ENCODE measurements around the gene RASA3.
"Not testable (repeated sequence)": the region's sequence is repeated elsewhere in the genome, so short reads cannot be mapped to it uniquely, and the experiment has no call there.

Gene RASA3

DNA sequence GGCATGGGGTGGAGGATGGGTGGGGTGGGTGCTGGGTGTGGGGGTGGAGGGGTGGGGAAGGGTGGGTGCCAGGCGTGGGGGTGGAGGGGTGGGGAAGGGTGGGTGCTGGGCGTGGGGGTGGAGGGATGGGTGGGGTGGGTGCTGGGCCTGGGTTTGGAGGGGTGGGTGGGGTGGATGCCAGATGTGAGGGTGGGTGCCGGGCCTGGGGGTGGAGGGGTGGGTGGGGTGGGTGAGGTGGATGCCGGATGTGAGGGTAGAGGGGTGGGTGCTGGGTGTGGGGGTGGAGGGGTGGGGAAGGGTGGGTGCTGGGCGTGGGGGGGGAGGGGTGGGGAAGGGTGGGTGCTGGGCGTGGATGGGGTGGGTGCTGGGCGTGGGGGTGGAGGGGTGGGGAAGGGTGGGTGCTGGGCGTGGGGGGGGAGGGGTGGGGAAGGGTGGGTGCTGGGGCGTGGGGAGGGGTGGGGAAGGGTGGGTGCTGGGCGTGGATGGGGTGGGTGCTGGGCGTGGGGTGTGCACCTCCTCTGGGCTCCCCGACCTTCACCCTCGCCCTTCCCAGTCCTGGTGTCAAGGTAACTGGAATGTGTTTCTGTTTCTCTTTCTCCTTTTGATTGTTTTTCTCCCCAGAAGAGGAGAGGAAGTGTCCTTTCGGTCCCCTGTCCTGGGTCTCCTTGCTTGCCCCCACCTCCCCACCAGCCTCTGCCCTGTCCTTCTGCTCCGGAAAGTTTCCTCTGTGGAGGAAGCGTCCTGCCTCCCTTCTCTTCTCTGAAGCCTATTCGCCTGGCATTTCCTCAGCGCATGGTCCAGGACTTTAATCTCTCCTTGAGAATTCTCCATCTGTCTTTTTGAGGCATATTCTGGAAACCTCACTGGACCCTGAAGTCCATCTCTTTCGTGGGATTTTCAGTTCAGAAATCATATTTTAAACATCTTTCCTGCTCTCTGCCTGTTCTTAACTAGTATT, 23.8 kb upstream of the RASA3 start:
- no peak for DNase-seq (ENCODE audit: low spot score)

DNA sequence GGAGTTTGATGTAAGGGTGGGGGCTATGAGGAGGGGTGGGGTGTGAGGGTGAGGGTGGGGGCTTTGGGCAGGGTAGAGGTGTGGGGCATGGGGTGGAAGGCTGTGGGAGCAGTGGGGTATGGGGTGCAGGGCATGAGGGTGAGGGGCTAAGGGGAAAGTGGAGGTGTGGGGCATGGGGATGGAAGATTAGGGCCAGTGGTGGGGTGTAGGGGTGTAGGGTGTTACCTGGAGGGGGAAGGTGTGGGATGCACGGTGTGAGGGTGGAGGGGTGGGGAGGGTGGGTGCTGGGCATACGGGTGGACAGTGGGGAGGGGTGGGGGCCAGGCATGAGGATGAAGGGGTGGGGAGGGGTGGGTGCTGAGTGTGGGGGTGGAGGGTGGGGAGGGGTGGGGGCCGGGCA, 22.9 kb upstream of the RASA3 start:
- DNase-seq (ENCODE audit: low spot score), result no peak

DNA sequence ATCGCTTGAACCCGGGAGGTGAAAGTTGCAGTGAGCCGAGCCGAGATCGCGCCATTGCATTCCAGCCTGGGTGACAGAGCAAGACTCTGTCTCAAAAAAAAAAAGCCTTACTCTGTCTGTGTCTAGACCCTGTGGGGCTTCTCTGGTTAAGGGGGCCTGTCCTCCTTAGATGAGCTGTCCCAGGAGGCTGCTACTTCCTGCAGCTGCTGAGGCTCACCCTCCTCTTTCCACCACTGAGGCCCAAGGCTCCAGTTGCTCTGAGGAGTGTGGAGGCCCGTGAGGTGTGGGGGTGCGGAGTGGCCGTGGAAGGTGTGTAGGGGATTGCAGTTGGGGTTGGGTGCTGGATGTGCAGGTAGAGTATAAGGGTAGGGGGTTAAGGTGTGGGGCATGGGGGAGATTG, 22.1 kb upstream of the RASA3 start:
- DNase-seq (ENCODE audit: low spot score), result no peak

DNA sequence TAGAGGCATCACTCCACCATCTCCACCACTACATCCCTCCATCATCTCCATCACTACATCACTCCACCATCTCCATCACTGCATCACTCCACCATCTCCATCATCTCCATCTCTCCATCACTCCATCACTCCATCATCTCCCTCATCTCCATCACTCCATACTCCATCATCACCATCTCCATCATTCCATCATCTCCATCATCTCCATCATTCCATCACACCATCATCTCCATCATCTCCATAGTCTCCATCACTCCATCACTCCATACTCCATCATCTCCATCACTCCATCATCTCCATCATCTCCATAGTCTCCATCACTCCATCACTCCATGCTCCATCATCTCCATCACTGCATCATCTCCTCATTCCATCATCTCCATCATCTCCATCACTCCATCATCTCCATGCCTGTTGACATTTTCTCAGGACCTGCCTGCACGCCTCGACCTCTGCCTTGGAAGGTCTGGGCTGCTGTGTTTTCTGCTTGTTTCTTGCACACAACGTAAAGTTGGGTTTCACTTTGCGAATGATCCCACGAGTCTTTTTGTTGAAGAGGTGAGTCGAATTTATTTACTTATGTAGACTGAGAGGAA, 21.2 kb upstream of the RASA3 start:
- DNase-seq (ENCODE audit: low spot score), result no peak

DNA sequence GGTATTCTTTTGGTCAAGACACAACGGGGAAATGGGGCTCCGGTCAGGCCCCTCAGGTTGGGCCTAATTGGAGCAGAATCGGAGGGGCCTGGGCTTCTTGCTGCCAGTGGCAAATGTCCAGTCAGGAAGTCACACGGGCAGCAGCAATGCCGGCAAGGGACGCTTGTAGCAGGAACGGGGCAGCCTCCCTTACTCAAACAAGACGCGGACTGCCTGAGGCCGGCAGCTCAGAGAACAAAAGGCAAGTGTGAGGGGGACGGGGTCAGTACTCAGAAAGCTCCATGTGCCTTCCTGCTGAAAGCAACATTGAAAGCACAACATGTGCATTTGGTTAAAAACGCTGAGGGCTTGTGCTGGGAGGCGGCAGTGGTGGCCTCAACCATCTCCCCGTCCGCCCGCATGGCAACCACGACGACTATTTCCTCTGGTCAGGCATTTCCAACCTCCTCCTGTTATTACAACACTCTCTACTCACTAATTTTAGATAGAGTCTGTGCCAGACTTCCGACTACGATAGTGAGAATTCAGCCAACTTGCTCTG, 20.5 kb upstream of the RASA3 start:
- no peak for DNase-seq (ENCODE audit: low spot score)

DNA sequence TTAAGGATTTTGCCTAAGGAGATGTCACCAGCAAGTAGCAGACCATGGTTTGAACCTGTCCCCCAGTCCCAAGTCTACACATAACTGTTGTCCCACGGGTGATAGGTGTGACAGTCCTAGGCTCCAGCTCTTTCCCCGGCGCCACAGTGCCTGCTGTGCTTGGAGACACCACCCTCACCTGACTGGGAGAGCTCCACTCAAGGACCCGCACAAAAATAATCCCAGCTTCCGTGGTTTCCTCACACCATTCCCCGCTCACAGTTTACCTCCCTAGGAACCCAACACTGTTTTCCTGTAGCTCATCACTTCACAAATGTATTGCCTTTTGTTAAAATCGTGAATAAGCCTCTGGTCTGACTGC, 19.8 kb upstream of the RASA3 start:
- no peak for DNase-seq (ENCODE audit: low spot score)

DNA sequence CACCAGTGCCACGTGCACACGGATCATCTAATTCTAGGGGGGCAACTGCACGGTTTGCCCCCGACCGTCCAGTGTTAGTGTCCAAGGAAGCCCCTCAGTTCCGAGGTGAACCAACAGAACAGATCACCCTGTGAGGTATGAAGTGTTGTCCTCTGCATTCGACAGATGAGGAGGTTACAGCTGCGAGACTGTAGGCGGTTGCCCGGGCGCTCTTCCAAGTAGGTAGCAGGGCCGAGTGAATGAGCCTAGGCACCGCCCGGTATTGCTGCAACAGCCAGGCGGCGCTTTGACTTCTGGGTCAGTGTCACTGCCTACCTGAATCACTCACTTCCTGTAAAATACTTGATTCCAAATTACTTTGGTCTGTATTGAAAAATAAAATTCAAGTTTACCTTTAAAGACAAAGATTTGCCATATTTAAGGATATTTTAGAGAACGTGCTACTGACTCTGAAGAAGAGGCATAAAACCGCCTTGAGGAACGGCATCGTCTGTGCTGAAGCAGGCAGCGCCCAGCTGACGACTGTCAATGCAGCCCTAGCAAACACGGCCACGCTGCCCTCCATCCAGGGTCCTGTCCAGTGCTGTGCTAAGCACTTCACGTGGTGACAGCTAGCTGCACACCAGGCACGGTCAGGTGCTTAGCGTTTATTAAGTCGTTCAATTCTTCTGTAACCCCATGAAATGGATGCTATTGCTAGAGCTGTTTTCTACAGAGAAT, 19.3 kb upstream of the RASA3 start:
- DNase-seq (ENCODE audit: low spot score), result peak; percentile 68

DNA sequence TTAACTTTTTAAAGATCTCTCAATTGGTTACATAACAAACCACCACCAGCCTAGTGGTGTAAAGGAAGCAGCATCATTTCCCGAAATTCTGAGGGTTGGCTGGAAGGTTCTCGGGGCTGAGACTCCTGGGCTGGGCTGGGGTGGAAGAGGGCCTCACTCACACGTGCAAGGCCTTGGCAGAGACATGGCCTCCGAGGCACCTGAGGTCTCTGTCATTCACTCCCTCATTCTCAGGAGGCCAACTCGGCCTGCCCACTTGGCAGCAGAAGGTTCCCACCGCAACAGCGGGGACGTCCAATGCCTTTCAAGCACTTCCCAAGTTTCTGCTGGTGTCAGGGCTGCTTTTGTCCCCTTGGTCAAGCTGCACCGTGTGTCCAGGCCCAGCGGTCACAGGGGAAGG, 18.6 kb upstream of the RASA3 start:
- DNase-seq (ENCODE audit: low spot score), result no peak

DNA sequence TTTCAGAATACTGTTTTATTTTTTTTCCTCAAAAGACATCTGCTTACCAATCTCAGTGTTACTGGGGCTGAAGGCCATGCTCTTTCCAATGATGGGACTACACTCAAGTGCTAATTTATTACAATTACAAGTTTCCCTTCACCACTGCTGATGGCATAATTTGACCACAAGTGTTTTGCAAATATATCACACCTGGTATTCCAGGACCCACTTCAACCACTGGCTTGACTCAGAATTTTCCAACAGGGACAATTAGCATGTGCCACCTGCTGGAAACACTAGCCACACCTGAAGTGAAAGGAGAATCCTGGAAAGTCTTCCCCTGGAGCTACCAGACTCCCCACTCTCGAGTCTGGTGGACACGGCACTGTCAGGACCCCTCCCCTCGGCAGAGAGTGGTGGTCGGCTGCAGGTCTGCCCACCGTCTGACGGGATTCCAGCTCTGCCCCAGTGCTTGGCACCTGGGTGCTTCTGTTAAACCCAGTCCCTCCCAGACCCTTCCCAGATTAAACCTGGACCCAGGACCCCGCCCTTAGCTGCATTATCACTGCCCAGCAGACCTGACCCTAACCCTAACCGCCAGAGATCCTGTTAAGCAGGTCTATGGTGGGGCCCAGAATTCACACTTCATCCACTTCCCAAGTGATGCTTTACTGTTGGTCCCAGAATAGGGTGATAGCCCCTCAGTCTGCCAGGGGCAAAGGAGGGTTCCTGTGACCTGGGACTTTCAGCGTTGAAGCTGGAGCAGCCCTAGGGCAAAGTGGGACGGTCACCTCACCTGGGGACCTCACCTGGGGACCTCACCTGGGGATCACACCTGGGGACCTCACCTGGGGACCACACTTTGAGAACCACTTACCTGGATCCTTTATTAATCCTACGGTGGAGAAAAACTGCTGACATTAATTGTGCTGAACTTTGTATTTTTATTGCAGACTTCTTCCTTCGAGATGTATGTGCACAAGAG, 17.6 kb upstream of the RASA3 start:
- DNase-seq (ENCODE audit: low spot score), result no peak

DNA sequence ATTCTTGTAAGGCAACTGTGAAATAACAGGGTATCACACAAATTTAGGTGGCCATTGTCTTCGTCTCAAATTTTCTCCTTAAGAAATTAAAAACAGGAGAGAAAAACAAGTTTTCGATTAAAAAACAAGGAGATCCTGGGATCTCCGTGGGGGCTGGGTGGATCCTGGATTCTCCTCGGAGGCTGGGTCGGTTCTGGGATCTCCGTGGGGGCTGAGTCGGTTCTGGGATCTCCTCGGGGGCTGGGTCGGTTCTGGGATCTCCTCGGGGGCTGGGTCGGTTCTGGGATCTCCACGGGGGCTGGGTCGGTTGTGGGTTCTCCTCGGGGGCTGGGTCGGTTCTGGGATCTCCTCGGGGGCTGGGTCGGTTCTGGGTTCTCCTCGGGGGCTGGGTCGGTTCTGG, 16.5 kb upstream of the RASA3 start:
- not testable (repeated sequence) for DNase-seq (ENCODE audit: low spot score)

DNA sequence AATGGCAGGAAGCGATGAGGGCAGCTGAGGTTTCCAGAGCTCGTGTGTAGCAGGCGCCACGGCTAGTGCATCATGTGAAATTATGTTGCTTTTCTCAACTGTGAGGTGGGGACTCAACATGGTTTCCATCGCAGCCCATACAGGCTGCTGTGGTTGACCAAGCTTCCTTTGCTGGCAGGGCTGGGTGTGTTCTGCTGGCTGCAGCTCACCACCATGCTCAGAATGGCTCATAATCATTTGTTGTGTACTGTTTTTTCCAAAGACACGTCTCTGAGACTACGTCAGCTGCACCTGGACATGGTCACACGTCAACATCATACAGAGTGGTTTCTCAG, 16.1 kb upstream of the RASA3 start:
- no peak for DNase-seq (ENCODE audit: low spot score)

DNA sequence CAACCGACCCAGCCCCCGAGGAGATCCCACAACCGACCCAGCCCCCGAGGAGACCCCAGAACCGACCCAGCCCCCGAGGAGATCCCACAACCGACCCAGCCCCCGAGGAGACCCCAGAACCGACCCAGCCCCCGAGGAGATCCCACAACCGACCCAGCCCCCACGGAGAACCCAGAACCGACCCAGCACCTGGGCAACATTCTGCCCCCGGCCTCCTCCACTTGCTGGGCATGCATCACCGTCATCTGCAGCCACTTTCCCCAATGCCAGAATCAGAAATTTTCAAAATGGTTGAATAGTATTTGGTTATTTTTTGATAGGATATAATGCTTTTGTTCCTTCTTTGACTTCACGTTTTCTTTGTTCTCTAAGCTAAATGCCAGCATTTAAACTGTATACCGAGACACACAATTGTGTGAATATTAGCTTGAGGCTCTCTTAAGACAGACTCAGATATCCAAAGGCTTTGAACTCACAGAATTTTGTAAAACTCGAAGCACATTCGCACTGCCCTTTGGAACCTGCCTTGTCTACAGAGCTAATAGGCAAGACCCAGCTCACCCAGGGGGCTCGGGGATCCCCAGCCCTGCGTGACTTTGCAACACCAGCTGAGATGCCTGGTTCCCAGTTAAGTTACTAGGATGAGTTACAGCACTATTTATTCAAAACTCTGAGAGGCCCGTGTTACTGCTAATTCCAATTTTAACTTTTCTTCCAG, 15.5 kb upstream of the RASA3 start:
- no peak for DNase-seq (ENCODE audit: low spot score)

DNA sequence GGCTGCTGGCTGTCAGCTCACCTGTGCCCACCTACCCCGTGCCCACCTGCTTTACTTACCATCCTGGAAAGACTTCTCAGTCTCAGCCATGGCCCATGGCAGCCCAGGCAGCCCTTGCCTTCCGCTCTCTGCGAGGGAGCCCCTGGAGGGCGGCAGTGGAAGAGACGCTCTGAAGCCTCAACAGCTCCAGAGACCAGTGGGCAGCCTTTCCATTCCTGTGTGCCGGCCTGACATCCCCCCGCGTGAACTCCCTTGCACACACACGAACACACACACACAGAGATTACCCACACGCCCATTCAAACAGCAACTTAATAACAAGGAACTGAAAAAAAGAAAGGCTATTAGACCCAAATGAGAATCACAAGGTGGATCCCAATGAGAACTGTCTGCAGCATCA, 14.2 kb upstream of the RASA3 start:
- no peak for DNase-seq (ENCODE audit: low spot score)

DNA sequence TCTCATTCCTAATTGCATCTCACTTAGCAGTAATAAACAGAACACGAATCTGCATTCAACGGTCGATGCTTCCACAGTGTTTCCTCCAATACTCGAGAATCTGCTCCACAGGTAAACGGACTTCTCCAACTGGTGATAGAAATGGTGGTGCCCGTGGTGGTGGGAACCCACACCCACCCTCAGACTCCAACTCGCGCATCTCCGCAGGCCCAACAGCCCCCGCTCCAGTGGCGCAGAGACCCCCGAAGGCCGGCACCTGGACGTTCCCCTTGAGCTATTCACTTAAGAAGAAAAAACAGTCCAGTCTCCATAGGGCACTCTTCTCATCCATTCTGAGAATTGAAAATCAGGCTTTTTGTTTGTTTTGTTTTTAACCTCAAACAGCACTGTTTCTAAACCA, 13.8 kb upstream of the RASA3 start:
- no peak for DNase-seq (ENCODE audit: low spot score)

DNA sequence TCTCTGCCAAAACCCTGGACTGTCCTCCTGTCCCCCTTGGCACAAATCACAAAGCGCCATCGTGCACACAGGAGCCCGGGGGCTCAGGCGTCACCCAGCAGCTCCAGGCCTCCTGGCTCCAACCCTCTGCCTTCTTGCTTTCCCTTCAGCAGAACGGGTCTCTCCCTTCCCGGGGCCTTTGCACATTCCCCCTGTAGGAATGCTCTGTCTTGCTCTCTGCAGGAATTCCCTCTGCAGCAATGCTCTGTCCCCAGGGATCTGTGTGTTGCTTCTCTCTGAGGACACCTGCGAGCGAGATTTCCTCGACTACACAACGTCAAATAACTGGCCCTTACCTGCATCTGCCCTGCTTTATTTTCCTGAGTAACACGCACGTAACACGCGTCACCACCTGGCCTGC, 13.3 kb upstream of the RASA3 start:
- DNase-seq (ENCODE audit: low spot score), result no peak

DNA sequence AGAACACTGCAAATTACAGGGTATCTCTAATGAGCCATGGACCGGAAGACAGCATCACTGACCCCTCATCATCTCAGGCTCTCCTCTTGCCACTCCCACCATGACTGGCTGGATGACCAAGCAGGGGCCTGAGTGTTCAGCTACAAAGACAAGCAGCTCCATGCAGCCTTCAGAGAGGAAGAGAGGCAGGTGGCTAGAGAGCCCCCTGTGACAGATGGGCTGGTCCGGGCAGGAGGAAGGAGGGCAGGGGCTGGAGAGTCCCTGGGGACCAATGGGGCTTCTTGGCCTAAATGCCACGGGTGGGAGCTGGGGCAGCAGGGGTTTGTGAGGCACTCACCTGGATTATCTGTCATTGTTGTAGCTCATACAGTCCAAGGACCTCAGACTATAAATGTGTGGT, 12.8 kb upstream of the RASA3 start:
- DNase-seq (ENCODE audit: low spot score), result no peak

DNA sequence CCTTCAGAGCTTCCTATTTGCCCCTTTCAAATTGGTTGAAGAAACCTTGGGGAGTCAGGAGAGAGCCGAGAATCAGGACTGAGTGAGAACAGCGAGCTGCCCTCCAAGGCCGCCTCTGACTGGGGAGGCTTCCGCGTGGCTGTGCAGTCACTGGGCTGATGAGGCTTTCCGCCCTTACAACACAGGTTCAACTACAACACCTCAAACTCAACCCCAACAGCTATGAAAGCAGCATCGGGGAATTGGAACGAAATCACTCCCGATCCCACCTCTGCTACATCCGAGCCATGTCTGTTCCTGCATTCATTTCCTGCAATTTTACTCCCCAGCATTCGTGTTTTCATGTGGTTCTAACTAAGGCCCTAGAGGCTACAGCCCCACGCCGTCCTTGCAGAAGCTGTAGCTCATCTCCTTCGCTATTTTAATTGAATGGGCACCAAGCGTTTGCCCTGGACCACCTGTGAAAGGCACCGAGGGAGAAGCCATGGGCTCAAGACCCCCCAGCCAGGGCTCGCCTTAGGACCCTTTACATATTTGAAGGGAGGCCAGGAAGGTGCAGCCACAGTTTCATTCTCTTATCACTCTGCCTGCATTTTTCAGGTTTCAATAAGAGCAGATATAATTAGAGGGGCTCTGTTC, 12.3 kb upstream of the RASA3 start:
- no peak for DNase-seq (ENCODE audit: low spot score)

DNA sequence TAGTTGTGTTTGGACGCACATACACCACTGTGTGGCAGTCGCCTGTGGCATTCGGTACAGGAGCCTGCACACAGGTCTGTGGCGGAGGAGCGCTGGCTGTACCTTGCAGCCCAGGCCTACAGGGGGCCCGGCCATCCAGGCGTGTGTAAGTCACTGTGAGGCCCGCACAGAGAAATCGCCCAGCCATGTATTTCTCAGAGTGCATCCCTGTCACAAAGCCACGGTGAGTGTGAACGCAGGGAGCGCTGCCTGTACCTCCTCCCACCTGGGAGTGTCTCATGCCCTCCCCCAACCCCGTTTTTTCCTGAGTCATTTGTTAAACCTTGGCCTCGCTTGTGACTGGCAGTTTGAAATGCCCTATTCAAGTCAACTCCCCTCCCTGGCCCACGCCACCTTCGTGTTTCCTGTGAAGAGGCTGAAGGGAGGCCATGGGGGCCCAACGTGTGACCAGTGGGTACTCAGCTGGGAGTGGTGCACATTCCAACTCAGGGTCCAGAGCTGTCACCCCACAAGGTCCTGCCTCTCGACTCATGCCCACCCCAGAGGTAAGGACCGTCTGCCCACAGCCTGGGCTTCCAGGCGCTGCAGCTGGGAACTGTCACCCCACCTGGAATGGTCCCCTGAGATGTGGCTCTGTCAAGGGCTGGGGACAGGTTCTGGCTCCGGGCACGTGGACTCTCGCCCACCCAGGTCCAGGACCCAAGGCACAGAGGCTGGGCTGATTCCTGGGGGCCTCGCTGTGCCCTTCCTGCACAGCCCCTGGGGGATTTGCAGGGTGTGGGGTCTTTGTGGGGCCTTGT, 11.6 kb upstream of the RASA3 start:
- peak; percentile 65 for DNase-seq (ENCODE audit: low spot score)

DNA sequence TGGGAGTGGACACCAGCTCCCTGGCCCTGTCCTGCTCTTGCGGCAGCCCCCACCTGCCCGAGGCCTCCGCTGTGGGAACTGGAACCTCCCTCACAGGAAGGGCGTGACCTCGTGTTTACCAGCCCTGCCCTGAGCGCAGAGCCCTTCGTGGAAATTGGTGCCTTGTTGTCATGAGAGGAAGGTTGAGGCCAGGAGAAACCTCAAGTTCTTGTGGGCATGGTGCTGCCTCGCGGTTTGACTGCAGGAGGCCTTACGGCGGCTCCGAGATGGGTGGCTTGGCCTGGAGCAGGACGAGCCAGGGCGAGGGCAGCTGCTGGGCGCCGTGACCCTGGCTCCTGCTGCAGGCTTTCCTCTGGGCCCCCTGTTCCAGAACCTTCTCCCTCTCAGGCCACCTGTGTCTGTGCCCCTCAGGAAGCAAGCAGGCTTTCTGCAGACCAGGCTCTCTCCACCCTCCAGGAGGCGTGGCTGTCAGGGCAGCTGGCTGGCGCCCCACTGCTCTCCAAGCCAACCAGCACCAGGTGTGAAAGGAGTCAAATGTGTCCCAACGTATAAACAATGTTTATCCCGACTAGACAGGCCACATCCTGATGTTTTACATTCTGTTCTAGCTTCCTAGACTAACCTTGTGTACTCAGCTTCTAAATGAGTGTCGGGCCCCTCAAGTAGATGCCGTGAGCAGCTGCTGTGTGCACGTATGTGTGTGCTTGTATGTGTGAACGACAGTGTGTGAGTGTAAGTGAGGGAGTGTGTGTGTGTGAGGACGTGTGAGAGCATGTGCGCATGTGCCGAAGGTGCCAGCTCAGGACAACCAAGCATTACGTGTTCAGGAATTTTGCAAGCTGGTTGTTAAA, 10.4 kb upstream of the RASA3 start:
- peak; percentile 82 for DNase-seq (ENCODE audit: low spot score)
